GM18858 (cell line): ENCODE results near the gene ST8SIA1.

Experiments
- ATAC-seq: cut with Tn5 transposase; IDR thresholded peaks from one replicate; pipeline ENCODE4 v1.9.1; 2021; ENCODE audit not compliant: unreplicated experiment

Gene ST8SIA1

DNA sequence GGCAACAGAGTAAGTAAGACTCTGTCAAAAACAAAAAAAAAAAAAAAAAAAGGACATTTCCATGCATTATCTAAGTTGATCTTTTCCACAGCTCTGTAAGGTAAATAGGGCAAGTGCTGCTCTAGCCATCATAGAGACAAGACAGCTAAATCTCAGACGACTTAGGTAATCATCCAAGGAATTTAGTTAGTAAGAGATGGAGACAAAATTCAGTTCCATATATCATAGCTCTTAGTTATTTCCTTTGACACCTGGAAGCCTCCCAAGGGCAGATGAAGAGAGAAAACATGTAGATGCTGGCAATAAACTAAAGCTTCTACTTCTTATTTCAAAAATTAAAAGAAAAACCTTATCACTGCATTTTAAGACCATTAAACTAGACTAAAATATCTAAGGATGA, 48.7 kb downstream of the ST8SIA1 start:
- ATAC-seq: no peak

- no peak for ATAC-seq
These were observed 49.6 kb downstream of the ST8SIA1 start for GRCh38 chr12:22284871-22285270.

DNA sequence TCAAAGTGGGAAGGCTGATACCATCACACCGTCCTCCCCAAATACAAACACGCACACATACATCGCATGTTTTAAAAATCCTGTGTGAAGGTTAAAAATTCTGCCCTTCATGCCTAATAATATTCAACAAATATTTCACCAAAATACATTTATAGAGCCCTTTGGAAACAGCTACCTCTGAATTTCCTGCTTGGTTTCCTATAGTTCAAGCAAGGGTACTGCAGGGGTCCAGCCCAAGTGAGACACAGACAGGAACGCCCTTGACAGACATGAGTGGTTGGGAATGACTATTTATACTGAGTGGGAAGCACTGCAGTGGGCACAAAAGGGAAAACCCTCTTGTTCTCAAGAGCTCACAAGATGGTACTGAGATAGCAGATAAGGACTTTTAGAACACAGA, 51.0 kb downstream of the ST8SIA1 start:
- ATAC-seq: no peak

- no peak for ATAC-seq
These were observed 51.5 kb downstream of the ST8SIA1 start for GRCh38 chr12:22283006-22283506.

- no peak for ATAC-seq
These were observed 52.2 kb downstream of the ST8SIA1 start for GRCh38 chr12:22282283-22282682.

GRCh38 chr12:22276867-22277266, 57.6 kb downstream of the ST8SIA1 start:
- ATAC-seq: no peak

DNA sequence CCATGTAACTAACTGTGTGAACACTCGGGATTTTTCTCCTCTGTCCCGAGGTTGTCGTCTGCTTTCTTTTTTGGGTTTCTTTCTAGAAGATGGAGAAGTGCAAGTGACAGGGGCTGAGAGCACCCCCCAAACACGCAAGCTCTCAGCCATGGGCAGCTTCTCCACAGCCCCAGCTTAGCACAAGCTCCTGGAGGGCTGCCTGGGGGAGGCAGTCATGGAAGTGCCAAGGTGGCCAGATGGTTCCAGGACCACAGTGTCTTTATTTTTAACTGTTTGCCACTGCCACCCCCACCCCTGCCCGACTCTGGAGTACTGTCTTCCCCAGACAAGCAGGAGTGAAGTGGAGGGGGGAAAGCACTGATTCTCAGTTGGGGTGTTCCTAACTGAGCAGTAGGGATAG, 58.2 kb downstream of the ST8SIA1 start:
- ATAC-seq: no peak

DNA sequence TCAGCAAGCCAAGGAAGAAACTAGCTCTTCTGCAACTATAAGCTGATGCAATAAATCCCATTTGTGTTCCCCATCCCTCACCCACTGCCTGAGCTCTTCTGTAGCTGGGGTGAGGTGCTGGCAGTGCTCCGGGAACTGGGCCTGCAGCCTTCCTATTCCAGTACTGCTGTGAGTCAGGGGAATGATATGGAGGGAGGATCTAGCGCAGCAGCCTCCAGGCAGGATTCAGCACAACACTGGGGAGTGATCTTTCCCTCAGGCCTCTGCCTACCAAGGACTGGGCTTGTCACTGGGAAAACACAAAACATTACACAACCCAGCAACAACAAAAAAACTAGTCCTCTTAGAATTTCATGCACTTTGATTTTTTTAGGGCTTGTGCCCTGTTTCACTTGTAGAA, 58.7 kb downstream of the ST8SIA1 start:
- ATAC-seq: no peak

GRCh38 chr12:22272335-22273151, 62.0 kb downstream of the ST8SIA1 start:
- ATAC-seq: no peak

GRCh38 chr12:22271023-22271422, 63.5 kb downstream of the ST8SIA1 start:
- no peak for ATAC-seq

GRCh38 chr12:22268973-22269372, 65.5 kb downstream of the ST8SIA1 start:
- no peak for ATAC-seq

DNA sequence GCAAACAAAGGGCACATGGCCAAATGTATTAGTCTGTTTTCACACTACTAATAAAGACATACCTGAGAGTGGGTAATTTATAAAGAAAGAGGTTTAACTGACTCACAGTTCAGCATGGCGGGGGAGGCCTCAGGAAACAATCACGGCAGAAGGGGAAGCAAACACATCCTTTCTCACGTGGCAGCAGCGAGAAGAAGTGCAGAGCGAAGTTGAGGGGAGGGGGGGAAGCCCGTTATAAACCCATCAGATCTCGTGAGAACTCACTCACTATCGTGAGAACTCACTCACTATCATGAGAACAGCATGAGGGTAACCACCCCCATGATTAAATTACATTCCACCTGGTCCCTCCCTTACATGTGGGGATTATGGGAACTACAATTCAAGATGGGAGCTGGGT, 66.1 kb downstream of the ST8SIA1 start:
- no peak for ATAC-seq

DNA sequence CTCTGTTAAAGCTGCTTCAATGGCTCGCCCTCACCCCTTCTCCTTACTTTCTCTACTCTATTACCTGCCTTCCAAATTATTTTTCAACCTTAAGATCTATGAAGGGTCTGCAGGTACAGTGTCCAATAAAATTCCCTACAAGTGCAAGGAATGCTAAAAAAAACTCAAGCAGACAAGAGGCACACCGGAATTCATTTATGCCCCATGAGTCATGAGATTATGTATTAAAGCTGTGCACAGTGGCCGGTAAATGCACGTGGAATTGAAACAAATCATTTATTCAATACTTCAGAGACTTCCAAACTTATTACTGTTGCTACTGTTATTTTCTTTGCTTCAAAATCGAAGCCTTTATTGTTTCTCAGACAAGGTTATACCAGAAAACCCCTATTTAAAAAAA, 68.4 kb downstream of the ST8SIA1 start:
- ATAC-seq: no peak

DNA sequence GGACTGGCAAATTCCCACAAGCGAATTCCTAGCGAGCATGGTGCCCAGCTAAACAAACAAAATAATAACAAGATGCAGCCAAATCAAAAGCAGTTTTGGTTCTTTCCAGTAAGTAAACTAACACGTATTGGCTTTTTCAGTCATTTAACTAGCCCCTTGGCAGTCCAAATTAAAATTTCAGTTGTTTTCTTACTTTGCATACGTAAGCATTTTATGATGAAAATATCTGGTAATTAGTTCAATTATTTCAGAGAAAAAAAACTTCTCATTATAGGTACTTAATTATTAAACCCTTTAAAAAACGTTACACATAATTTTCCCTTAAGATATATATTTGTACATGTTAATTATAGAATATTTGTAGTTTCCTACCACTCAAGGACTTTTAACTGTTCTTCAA, 70.1 kb downstream of the ST8SIA1 start:
- ATAC-seq: no peak

DNA sequence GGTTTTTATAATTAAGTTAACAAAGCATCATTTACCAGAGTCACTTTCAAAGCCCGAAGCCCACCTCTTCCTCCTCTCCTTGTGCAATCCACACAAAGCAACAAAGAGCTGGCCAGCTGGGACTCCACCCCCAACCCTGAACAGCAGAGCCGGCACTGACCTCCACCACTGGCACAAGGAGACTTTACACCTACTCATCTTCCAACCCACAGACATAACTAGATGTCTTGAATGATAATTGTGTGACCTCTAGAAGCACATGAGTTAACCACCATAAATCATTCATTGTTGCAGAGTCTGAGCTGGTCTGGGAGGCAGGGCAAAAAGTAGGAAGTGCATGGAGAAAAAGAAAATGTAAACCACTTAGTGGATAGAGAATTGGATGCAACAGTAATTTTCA, 72.2 kb downstream of the ST8SIA1 start:
- ATAC-seq: no peak

DNA sequence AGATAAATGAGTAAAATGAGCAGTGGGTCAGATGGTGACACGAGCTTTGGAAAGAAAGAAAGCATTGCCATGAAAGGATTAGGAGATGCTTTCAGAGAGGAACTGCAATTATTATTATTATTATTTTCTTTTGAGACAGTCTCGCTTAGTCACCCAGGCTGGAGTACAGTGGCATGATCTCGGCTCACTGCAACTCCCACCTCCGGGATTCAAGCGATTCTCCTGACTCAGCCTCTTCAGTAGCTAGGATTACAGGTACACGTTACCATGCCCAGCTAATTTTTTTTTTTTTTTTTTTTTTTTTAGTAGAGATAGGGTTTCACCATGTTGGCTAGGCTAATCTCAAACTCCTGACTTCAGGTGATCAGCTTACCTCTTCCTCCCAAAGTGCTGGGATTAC, 77.4 kb downstream of the ST8SIA1 start:
- no peak for ATAC-seq

- no peak for ATAC-seq
These were observed 77.9 kb downstream of the ST8SIA1 start for GRCh38 chr12:22256605-22257004.

DNA sequence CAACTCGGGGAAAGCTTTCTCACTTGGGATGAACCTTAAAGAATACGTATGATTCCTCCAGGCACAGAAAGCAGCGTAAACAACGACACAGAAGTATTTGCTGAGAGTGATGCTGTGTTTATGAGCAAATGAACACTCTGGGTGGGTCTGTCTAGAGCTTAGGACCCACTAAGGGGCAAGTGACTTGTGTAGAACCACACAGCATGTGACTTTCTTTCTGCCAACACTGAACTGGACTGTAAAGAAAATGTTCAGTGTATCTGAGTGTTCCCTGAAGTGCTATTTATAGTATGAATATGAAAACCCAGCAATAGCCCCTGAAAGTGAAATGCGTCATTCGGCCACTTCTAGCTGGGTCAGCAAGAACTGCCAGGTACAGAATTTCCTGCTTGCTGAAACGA, 78.5 kb downstream of the ST8SIA1 start:
- ATAC-seq: no peak

DNA sequence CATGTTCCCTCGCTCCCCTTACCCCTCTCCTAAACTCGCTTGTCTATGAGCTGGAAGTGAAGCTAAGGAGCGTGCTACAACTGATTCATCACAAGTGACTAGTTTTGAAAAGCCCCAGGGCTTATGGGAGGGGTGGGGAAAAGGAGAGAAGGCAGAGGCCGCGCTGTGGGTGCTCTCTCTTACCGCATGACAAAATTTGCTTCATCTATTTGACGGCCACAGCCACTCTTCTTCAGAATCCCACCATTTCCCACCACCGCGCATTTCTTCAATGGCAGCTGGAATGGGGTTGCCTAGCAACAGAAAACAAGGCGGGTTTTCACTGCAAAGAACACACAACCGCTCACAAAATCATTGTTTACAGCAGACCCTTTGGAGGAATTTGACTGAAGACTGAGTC, 79.4 kb downstream of the ST8SIA1 start:
- no peak for ATAC-seq

GRCh38 chr12:22254478-22254877, 80.0 kb downstream of the ST8SIA1 start:
- ATAC-seq: no peak

- no peak for ATAC-seq
These were observed 82.5 kb downstream of the ST8SIA1 start for GRCh38 chr12:22252057-22252456.

- ATAC-seq: no peak
These were observed 83.7 kb downstream of the ST8SIA1 start for GRCh38 chr12:22250762-22251161.

- no peak for ATAC-seq
These were observed 85.9 kb downstream of the ST8SIA1 start for GRCh38 chr12:22248571-22249115.
